LHCN-M2 (cell line): ENCODE results near the gene RASGRP1. TPM values are rescaled to one million over a fixed set of nuclear protein-coding genes. Genes with fewer than 3 reads are reported as not detected.

Source experiments
- DNase-seq: peaks from one replicate; pipeline ENCODE4 v3.0.0-alpha.2; 2012; ENCODE audit warnings: low read depth
- total RNA-seq: library from RNA; depleted of rRNA; stranded (reverse); fragments of >200 nt; gene quantifications from 2 replicates; pipeline ENCODE4 v1.2.3, GENCODE V29; 2014

The RASGRP1 gene
- total RNA-seq, 1 experiment from 2014 or later, result not detected

DNA sequence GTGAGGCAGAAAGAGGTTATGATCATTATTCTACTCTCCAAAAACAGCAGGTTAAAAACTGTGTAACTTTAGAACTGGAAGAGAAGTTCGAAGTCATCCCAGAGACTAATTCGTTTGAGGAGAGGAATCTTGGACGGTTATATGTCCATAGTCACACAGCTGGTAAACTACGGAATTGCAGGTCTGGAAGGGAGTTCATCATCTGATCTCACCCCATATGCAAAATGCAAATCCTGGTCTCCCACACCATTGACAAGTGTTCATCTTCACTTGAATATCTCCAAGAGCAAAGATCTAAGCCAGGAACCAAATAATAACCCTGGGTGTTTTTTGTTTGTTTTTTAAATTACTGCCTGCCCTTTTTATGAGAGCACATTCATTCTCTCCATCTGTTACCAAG is 57.6 kb downstream of the RASGRP1 start:
- no peak for DNase-seq

DNA sequence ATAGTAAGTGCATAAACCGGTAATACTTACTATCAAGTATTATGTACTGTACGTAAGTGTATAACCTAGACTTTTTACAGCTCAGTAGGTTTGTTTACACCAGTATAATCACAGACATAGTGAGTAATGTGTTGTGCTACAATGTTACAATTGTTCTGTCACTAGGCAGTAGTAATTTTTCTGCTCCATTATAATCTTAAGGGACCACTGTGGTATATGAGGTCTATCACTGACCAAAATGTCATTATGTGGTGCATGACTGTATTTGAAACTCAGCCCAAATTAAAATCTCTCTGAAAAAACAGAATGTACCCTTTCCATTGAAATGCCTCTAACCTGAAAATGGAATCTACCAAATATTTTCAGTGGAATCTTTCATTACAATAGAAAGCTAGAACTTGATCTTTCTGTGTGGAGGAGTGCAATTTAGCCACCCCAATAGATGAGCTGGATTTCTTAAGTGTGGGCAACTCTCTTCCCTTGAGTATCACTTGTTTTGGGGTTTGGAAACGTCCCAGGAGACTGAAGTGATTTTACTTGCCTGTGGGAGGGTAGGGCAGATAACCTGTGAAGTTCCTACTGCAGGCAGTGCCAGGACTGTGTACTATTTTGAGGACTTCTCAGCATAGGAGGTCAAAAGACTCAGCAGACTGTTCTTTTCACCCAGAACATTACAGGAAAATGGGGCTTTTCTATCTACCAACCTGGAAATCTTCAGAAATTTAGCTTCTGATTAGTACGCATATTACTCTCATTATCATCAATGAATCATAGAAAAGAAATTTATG is 59.7 kb downstream of the RASGRP1 start:
- peak; percentile 22 for DNase-seq

DNA sequence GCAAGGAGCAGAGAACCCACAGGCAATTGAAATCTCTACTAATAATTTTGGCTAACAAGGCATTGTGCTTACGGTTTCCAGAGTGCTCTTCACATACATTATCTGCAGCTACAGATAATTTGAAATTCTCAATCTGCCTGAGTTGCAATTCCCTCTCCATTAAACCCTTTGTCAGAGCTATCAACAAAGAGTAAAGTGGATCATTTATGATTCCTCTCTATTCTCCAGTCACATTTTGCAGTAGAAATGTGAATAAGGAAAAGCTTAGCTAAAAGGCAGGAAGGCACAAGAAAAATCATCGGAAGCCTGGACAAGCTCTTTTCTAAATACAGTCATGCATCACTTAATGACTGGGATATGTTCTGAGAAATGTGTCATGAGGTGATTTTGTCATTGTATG is 61.1 kb downstream of the RASGRP1 start:
- no peak for DNase-seq

DNA sequence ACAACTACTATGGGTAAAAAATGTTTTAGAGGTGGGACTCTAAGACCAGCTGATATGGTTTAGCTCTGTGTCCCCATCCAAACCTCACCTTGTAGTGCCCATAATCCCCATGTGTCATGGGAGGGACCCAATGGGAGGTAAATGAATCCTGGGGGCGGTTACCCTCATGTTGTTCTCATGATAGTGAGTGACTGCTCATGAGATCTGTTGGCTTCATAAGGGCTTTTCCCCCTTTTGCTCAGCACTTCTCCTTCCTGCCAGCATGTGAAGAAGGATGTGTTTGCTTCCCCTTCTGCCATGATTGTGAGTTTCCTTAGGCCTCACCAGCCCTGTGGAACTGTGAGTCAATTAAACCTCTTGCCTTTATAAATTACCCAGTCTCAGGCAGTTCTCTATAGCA is 65.0 kb downstream of the RASGRP1 start:
- no peak for DNase-seq

DNA sequence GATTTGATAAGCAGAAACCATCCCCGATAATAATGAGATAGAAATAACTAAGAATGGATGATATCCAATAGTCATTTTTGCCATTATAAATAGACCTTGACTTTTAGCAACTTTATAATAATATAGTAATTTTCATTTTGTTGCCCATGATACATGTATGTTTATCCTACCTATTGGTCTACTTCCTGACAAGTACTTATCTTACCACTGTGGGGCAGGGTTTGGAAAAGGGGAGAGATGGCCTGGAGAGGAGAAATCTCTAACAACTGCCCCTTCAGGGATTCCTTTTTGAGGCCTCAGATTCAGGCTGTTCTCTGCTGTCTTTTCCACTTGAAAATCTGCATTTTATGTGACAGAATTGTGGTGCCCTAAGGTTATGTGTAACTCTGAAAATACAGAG is 68.5 kb downstream of the RASGRP1 start:
- no peak for DNase-seq

DNA sequence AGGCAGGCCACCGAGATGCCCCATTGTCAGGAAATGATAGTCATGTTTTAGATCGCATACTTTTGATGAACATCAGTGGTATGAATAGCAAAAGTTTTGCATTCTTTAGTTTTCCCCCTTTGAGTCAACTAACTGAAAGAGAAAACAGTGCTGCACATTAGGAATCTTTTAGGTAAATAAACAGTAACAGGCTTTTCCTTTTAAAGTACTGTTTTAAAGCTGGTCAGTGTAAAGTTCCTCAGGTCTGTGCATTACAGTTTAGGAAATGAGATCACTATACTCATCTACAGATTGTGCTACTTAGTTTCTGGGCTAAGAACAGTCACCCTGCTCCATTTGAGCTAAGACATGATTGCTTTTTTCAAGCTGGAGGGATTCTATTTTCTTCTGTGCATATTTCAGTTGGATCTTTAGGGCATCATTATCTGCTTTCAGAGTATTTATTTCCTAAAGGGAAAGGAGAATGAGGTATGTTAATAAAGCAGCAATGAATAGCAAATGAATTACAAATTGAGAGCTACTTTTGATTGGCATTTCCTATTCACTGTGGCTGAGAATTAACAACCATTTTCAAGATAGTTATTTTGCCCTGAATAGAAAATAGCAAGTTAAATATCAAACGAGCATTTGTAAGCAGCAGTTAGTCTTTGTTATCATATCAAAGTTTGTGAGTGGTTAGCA is 74.2 kb downstream of the RASGRP1 start:
- no peak for DNase-seq

DNA sequence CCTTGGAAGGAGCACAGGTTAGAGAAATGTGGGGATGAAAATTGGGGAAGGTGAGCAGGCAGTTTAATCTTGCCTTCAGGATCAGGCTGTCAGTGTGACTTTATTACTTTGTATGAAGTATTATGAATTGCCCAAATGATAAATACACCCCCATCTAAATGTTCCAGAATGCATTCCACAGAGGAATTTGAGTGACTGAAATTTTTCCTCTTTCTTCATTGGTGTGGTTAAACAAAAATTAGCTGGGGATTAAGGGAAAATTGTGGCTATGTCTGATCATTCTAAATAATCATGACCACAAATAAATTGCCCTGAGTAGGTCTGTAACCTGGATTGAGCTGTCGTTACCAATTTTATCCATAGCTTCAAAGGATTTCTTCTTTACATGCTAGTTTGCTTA is 77.2 kb downstream of the RASGRP1 start:
- DNase-seq, result no peak

DNA sequence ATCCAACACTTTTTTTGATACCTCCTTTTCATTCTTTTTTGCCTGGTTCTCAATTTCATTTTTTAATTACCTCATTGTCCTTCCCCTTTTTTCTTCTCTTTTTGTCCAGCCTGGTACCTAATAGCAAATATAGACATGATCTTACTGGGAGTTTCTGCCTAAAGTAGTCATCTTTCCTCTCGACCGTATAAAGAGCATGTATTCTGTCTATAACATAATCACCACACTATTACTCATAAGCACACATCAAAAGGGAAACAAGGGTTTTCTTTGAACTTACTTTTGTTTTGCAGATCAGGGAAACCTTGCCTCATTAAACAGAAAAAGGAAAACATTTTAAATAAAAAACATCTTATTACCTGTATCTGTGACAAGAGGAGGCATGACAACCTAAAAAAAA is 77.7 kb downstream of the RASGRP1 start:
- no peak for DNase-seq

DNA sequence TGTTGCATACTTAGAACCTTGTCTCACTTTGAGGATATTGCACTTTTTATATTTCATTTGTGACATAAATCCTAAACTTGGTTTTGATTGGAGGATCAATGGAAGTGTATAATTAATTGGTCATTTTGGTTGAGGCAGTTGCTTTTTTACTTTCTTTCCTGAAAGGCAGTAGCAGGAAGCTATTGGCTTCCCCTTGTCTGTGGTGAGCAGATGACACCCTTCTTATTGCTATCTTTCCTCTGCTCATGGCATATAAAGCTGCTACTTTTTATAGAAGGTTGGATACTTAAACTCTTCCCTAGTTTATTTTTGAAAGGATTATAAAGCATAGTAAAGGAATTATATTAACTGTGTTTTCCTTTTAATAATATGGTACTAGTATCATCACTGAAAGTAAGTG is 82.0 kb downstream of the RASGRP1 start:
- DNase-seq, result no peak

DNA sequence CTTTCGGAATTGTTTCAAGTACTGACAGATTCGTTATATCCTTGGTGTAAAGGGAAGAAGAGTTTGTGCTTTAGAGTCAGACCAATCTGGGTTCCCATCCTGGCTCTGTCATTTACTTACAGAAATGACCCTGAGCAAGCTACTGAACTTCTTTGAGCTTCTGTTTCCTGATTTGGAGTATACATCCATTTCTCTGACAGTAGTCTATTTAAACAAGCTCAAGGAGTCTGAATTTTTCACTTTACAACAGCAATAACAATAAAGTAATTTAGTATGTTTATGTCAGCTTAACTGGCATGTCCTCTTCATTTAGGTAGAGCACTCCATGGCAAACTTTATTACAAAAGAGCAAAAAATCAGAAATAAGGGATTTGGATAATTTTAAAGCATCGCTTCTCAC is 82.9 kb downstream of the RASGRP1 start:
- no peak for DNase-seq

DNA sequence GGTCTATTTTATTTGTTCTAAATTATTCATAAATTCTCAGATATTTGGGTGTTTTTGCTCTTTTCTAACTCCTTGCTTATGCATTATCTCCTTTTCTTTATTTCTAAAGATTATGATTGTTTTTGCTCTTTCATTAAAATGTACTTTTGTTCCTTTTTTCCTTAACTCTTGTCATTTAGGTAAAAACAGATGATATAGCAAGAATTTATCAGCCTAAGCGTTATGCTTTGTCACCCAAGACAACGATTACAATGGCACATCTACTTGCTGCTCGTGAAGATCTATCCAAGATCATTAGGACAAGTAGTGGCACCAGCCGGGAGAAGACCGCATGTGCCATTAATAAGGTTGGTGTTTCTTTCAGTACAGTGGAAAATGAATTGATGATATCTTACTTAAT is 83.5 kb downstream of the RASGRP1 start:
- DNase-seq, result no peak

DNA sequence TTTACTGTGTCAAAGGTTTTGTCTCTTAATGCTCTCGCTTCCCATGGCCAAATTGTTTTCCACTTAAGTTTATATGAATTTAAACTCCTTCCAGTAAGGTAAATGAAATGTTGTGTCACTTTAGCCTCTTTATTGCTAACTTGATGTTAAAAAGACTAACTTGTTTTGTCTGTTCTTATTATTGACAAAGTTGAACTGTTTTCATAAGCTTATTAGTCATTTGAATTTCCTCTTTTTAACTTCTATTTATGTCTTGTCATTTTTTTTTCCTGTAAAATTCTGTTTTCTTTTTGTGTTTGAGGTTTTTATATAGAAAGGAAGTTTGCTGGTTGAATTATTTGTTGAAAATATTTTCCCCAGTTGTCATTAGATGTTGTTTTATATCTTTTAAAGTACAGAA is 84.9 kb downstream of the RASGRP1 start:
- no peak for DNase-seq

DNA sequence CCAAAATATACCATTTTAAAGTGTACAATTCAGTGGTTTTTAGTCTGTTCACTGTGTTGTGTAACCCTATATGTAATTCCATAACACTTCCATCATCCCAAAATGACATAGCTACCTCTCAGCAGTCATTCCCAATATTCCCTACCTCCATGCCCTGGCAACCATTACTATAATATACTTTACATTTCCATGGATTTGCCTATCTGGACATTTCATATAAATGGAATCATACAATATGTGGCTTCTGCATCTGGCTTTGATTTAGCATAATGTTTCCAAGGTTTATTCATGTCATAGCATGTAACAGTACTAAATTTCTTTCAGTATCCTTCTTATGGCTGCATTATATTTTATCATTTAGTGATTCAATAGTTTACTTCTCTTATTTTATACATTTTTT is 85.3 kb downstream of the RASGRP1 start:
- no peak for DNase-seq

DNA sequence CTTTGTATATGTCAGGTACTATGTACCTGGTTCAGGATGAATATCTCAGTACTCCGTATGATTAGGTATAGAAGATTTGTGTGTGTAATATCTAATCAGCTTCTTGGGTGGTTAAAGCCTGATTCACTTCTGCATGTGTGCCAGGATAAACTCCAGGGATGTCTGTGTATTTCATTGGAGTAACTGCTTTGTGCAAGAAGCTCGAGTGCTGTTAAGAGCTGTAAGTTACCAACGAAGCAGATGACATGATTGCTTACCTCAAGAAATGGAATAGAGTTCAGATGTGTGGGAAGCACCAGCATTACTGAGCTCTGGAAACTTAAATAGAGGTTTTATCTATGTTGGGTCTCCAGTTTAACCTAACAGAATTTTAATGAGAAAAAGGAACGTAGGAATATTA is 87.0 kb downstream of the RASGRP1 start:
- DNase-seq, result no peak

DNA sequence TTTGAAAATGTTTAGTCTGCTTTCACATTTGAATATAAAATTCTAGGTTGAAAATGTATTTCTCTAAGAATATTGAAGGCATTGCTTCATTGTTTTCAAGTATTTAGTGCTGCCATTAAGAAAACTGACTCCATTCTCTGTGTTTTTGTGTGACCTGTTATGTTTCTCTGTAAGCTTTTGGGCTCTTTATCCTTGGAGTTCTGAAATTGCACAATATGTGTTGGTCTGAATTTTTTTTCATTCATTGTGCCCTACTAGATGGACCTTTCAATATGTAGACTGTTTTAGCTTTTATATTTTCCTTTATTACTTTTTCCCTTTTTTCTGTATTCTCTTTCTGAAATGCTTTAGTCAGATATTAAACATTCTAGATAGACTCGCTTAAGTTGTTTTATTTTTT is 88.5 kb downstream of the RASGRP1 start:
- DNase-seq, result no peak

DNA sequence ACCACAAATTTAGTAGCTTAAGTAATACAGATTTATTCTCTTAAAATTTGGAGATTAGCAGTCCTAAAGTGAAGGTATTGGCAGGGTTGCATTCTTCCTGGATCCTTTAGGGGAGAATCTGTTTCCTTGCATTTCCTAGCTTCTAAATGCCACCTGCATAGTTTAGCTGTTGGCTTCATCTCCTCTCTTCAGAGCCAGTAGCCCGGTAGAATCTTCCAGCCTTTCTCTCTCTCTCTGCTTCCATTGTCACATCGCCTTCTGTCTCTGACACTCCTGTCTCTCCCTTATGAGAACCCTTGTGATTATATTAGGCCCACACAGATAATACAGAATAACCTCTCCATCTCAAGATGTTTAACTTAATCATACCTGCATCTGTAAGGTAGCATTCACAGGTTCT is 89.3 kb downstream of the RASGRP1 start:
- no peak for DNase-seq

DNA sequence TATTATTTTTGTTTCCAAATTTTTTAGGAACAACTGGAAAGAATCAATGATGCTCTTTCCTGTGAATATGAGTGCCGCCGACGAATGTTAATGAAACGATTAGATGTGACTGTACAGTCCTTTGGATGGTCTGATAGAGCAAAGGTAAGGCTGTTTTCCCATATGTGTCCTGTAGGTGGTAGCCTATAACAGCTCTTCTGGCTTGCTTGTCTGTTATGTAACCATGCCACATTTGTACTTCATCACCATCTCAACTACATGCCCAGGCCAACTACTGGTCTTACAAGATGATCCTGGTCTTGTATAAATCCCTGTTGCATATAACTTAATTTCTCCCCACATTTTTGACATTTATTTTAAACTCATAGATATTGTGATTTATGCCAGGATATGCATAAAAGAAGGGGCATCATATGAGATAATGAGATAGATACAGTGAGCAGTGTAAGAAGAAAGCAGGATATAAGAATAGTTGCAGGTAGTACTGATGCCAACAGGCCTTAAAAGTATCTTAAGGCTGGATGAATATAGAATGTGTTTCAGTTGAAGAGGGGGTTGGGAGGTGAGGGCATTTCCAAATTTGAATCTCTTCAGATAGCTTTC is 90.4 kb downstream of the RASGRP1 start:
- peak; percentile 54 for DNase-seq

DNA sequence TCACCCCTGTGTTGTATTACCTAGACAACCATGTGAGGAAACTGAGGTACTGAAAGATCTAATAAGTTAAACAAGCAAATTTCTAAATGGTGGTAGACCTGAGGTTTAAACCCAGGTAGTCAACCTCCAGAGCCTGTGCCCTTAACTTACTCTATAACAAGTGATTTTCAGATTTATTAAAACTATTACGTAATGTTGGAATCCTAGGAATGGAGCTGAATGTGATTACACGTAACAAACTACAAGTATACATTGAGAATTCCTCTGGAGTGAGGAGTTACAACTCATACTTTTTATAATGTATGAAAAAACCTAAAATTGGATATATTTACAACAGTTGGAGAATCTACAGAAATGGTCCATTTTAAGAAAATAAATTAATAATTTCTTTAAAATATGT is 92.6 kb downstream of the RASGRP1 start:
- DNase-seq, result no peak

DNA sequence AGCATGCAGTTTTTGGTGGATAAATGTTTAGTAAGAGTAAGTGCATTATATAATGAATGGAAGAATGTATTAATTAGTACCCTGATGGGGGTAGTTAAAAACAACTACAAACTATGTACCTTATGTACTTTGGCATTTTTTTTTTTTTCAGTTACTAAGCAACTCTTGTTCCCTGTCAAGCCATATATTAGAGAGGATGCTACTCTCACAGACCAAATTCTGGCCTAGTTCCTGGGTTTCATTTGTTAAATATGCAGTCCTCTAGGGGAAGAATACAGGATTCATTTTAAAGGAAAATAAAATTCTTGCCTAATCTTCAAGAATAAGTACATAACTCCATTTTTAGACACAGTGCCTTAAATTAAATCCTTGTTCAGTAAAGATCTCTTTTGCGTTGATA is 93.8 kb downstream of the RASGRP1 start:
- DNase-seq, result no peak

DNA sequence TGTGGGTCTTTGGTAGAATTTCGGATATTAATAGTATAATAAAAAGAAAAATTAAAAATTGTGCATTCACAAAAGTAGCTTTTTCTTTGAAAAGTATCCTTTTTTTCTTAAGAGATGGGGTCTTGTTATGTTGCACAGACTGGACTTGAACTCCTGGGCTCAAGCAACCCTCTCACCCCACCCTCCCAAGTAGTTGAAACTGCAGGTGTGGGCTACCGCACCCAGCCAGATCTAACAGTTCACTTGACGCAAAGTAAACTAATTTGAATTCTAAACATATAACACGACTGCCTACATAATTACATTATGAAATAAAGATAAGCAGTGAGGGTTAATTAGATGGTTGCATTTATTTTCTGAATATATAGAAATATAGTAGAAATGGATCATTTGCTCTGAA is 99.9 kb downstream of the RASGRP1 start:
- DNase-seq, result no peak

DNA sequence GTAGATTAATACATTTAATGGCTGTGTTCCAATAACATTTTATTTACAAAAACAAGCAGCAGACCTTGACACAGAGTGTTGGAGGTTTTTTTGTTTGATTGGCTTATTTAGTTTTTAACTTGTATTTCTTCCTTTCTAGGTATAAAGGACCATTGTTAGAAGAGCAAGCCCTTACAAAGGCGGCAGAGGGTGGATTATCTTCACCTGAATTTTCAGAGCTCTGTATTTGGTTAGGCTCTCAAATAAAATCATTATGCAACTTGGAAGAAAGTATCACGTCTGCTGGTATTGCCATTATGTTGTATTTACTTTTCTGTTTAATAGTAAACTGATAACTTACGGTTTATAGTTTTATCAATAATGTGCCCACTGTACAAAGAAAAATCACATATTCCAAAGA is 100.7 kb downstream of the RASGRP1 start:
- no peak for DNase-seq

DNA sequence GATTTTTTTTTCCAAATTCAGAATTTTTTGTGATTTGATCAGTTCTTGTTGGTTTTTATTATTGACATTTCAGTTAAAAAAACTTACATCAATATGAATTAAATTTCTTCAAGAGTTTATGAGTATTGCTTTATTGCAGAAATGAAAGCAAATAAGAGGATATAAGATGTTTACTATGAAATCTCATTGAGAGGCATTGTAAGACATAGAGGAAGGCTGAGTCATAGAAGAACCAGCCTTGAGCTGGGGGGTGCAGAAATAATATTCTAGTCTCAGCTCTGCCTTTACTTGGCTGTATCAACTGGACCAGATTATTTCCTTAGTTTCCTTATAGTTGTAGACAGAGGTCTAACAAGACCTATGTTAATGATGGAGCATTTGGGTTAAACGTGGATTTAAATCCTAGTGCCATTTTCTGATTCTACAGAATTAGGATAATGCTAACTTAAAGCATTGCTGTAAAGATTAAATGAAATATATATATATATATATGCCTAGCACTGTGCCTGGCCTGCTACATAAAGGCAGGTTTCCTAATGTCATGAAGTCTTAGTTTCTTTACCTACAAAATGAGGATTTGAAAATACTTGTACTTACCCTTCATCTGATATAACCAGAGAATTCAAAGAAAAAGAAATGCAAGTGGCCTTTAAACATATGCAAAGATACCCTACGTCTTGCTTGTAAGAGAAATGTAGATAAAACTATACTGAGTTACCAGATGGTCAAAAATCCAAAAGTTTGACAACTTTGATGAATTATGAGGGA is 103.4 kb downstream of the RASGRP1 start:
- peak; percentile 4 for DNase-seq
